ENCODE results near the gene SP140.

- TF ChIP-seq, protein P1, sequence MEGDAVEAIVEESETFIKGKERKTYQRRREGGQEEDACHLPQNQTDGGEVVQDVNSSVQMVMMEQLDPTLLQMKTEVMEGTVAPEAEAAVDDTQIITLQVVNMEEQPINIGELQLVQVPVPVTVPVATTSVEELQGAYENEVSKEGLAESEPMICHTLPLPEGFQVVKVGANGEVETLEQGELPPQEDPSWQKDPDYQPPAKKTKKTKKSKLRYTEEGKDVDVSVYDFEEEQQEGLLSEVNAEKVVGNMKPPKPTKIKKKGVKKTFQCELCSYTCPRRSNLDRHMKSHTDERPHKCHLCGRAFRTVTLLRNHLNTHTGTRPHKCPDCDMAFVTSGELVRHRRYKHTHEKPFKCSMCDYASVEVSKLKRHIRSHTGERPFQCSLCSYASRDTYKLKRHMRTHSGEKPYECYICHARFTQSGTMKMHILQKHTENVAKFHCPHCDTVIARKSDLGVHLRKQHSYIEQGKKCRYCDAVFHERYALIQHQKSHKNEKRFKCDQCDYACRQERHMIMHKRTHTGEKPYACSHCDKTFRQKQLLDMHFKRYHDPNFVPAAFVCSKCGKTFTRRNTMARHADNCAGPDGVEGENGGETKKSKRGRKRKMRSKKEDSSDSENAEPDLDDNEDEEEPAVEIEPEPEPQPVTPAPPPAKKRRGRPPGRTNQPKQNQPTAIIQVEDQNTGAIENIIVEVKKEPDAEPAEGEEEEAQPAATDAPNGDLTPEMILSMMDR (conservative IDR thresholded peaks at IDR 0.05; ENCODE audit: low read depth in 2 of 2), result no peak
- TF ChIP-seq EZH2phosphoT487 (IDR thresholded peaks at IDR 0.05; ENCODE audit: unreplicated experiment) (no peak), POLR2AphosphoS5 (IDR thresholded peaks at IDR 0.05; ENCODE audit: low read depth) (no peak), CREB1 (CRISPR knock-in tag; IDR thresholded peaks at IDR 0.05; ENCODE audit: low read depth) (no peak), EZH2 (IDR thresholded peaks at IDR 0.05; ENCODE audit: low read depth, unreplicated experiment) (no peak), JUNB (IDR thresholded peaks at IDR 0.05; ENCODE audit: unreplicated experiment) (no peak), STAT1 (IDR thresholded peaks at IDR 0.05; ENCODE audit: unreplicated experiment) (no peak), ZNF331 (CRISPR knock-in tag; IDR thresholded peaks at IDR 0.05; ENCODE audit: low read depth) (no peak), NANOG (IDR thresholded peaks at IDR 0.05; ENCODE audit: borderline replicate concordance) (no peak), ZNF114 (CRISPR knock-in tag; IDR thresholded peaks at IDR 0.05) (no peak)
- TF ChIP-seq, protein P2, sequence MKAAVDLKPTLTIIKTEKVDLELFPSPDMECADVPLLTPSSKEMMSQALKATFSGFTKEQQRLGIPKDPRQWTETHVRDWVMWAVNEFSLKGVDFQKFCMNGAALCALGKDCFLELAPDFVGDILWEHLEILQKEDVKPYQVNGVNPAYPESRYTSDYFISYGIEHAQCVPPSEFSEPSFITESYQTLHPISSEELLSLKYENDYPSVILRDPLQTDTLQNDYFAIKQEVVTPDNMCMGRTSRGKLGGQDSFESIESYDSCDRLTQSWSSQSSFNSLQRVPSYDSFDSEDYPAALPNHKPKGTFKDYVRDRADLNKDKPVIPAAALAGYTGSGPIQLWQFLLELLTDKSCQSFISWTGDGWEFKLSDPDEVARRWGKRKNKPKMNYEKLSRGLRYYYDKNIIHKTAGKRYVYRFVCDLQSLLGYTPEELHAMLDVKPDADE (IDR thresholded peaks at IDR 0.05), result no peak
- TF ChIP-seq, protein P3, sequence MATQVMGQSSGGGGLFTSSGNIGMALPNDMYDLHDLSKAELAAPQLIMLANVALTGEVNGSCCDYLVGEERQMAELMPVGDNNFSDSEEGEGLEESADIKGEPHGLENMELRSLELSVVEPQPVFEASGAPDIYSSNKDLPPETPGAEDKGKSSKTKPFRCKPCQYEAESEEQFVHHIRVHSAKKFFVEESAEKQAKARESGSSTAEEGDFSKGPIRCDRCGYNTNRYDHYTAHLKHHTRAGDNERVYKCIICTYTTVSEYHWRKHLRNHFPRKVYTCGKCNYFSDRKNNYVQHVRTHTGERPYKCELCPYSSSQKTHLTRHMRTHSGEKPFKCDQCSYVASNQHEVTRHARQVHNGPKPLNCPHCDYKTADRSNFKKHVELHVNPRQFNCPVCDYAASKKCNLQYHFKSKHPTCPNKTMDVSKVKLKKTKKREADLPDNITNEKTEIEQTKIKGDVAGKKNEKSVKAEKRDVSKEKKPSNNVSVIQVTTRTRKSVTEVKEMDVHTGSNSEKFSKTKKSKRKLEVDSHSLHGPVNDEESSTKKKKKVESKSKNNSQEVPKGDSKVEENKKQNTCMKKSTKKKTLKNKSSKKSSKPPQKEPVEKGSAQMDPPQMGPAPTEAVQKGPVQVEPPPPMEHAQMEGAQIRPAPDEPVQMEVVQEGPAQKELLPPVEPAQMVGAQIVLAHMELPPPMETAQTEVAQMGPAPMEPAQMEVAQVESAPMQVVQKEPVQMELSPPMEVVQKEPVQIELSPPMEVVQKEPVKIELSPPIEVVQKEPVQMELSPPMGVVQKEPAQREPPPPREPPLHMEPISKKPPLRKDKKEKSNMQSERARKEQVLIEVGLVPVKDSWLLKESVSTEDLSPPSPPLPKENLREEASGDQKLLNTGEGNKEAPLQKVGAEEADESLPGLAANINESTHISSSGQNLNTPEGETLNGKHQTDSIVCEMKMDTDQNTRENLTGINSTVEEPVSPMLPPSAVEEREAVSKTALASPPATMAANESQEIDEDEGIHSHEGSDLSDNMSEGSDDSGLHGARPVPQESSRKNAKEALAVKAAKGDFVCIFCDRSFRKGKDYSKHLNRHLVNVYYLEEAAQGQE (IDR thresholded peaks at IDR 0.05; ENCODE audit: unreplicated experiment), result no peak
These were observed 74.1 kb downstream of the SP140 start for GRCh38 chr2:230299618-230300017.

Data from GM23338 (cell line).